Measurements from ENCODE around the gene PTP4A2. TPM values are rescaled to one million over a fixed set of nuclear protein-coding genes. Genes with fewer than 3 reads are reported as not detected.
"Not testable (repeated sequence)": the region's sequence is repeated elsewhere in the genome, so short reads cannot be mapped to it uniquely, and the experiment has no call there.

PTP4A2 gene
- total and polyA plus RNA-seq, 7 donors, result 145 to 327 (median 228) TPM

- peak; percentile 66 for DNase-seq
- Histone ChIP-seq H3K27me3 (no peaks in the 10 kb centered on the region), H3K4me1 (no peaks in the 10 kb centered on the region), H3K27ac (peak overlapping the region in 1 of 4 donors; percentile 27), H3K9me3 (no peaks in the 10 kb centered on the region), H3K4me3 (no peak overlapping the region), H3K36me3 (peaks cover 0 to 27% (median 14%) of the 10 kb centered on the region in 4 donors)
- intact Hi-C loops (cut with DNase I), result no loop called here
- 87% methylated on average over 9 of the region's 9 CpGs for WGBS, 2 donors
- TF ChIP-seq POLR2A (IDR thresholded peaks at IDR 0.05) (no peak), POLR2AphosphoS5 (IDR thresholded peaks at IDR 0.05) (peak in 1 of 4 donors; percentile 12)
Measured at GRCh38 chr1:31904339-31905092, 33.7 kb downstream of the PTP4A2 start.

- Histone ChIP-seq H3K4me3 (no peak overlapping the region), H3K27me3 (no peaks in the 10 kb centered on the region), H3K36me3 (peaks cover 0 to 8% (median 2%) of the 10 kb centered on the region in 4 donors), H3K9me3 (no peaks in the 10 kb centered on the region), H3K4me1 (no peaks in the 10 kb centered on the region), H3K27ac (no peak overlapping the region)
- intact Hi-C loops (cut with DNase I), result no loop called here
- 92 to 93% methylated on average over 5 of the region's 5 CpGs for WGBS, 2 donors
- DNase-seq, result no peak
- TF ChIP-seq POLR2A (IDR thresholded peaks at IDR 0.05) (no peak), EP300 (IDR thresholded peaks at IDR 0.05) (no peak), CTCF (IDR thresholded peaks at IDR 0.05) (no peak), POLR2AphosphoS5 (IDR thresholded peaks at IDR 0.05) (no peak)
Measured at GRCh38 chr1:31902510-31902860, 35.7 kb downstream of the PTP4A2 start.

- Histone ChIP-seq H3K27me3 (no peaks in the 10 kb centered on the region), H3K9me3 (no peaks in the 10 kb centered on the region), H3K27ac (no peak overlapping the region), H3K4me3 (no peak overlapping the region), H3K36me3 (peaks cover 0 to 3% (median 0%) of the 10 kb centered on the region in 4 donors), H3K4me1 (no peaks in the 10 kb centered on the region)
- intact Hi-C loops (cut with DNase I), result no loop called here
- TF ChIP-seq POLR2A (IDR thresholded peaks at IDR 0.05) (no peak), POLR2AphosphoS5 (IDR thresholded peaks at IDR 0.05) (no peak), EP300 (IDR thresholded peaks at IDR 0.05) (no peak), CTCF (IDR thresholded peaks at IDR 0.05) (no peak)
- no peak for DNase-seq
- WGBS, 2 donors, result 90 to 91% methylated on average over 6 of the region's 6 CpGs
Measured at GRCh38 chr1:31901838-31902509, 36.2 kb downstream of the PTP4A2 start.

GRCh38 chr1:31900790-31901189 lies 37.4 kb downstream of the PTP4A2 start:
- no peaks in the 10 kb centered on the region for H3K27me3 ChIP-seq
- H3K36me3 ChIP-seq, result no peaks in the 10 kb centered on the region
- no peaks in the 10 kb centered on the region for H3K9me3 ChIP-seq
- DNase-seq, result no peak
- no peak overlapping the region for H3K4me3 ChIP-seq
- intact Hi-C loops (cut with DNase I), result no loop called here
- no peaks in the 10 kb centered on the region for H3K4me1 ChIP-seq
- 82 to 89% methylated on average over 3 of the region's 3 CpGs for WGBS, 2 donors
- no peak for TF ChIP-seq EP300 (IDR thresholded peaks at IDR 0.05)
- no peak for TF ChIP-seq CTCF (IDR thresholded peaks at IDR 0.05)
- TF ChIP-seq POLR2A (IDR thresholded peaks at IDR 0.05), result no peak
- no peak for TF ChIP-seq POLR2AphosphoS5 (IDR thresholded peaks at IDR 0.05)
- no peak overlapping the region for H3K27ac ChIP-seq

GRCh38 chr1:31897526-31898100 lies 40.6 kb downstream of the PTP4A2 start:
- WGBS, 2 donors, result 18 to 64% methylated on average over 6 of the region's 6 CpGs
- H3K36me3 ChIP-seq, result no peaks in the 10 kb centered on the region
- H3K9me3 ChIP-seq, result no peaks in the 10 kb centered on the region
- no peak overlapping the region for H3K27ac ChIP-seq
- no peak overlapping the region for H3K4me3 ChIP-seq
- intact Hi-C loops (cut with DNase I), result no loop called here
- no peaks in the 10 kb centered on the region for H3K27me3 ChIP-seq
- H3K4me1 ChIP-seq, result no peaks in the 10 kb centered on the region
- no peak for DNase-seq
- no peak for TF ChIP-seq POLR2AphosphoS5 (IDR thresholded peaks at IDR 0.05)
- no peak for TF ChIP-seq EP300 (IDR thresholded peaks at IDR 0.05)
- no peak for TF ChIP-seq CTCF (IDR thresholded peaks at IDR 0.05)
- no peak for TF ChIP-seq POLR2A (IDR thresholded peaks at IDR 0.05)

GRCh38 chr1:31895474-31896198 lies 42.5 kb downstream of the PTP4A2 start:
- DNase-seq; H3K27ac ChIP-seq; intact Hi-C loops (cut with DNase I); H3K27me3 ChIP-seq; H3K4me1 ChIP-seq; H3K9me3 ChIP-seq; H3K36me3 ChIP-seq; H3K4me3 ChIP-seq: not testable (repeated sequence)
- 96 to 97% methylated on average over 2 of the region's 2 CpGs for WGBS, 2 donors

All from sigmoid colon (tissue), 7 donors.